ENCODE data around the gene ASB2. TPM values are rescaled to one million over a fixed set of nuclear protein-coding genes. Genes with fewer than 3 reads are reported as not detected.

Gene ASB2
- total and polyA plus RNA-seq, 2 of the 13 experiments (the other 11 are each of a cell fraction or from before 2014, with no cell fraction given), result 0.82 to 4.1 TPM

DNA sequence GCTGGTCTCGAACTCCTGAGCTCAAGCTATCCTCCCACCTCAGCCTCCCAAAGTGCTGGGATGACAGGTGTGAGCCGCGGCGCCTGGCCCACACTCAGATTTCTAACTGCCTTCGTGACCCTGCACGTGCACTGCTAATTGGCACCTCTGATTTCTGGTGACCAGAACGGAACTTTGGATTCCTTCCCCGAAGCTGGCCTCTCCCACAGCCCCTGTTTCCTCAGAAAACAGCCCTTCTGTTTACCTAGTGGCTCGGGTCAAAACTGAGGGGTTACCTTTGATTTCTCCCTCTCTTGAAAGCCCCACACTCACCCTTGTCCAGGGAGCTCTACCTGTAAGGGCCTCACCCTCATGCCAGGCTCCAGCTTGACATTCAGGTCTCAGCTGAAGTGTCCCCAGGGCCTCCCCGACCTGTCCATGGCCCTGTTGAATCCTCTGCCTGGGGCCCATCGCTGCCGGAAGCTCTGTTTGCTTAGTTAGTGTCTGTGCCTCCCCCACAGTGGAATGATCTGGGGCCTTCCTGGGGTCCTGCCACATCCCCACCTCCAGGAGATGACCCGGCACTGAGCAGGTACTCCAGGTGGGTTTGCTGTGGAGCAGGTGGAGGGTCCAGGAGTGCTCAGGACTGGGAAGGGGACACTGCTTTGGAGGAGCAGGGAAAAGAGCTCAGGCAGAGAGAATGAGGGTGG, 73.6 kb downstream of the ASB2 start (continued):
- TF ChIP-seq ZKSCAN5 (CRISPR knock-in tag; IDR thresholded peaks at IDR 0.05), result 0 out of 2 replicates have a peak, but pooled peaks have one; percentile 47
- no peak for TF ChIP-seq TBX3 (IDR thresholded peaks at IDR 0.05; ENCODE audit: borderline replicate concordance)
- TF ChIP-seq, protein P1, sequence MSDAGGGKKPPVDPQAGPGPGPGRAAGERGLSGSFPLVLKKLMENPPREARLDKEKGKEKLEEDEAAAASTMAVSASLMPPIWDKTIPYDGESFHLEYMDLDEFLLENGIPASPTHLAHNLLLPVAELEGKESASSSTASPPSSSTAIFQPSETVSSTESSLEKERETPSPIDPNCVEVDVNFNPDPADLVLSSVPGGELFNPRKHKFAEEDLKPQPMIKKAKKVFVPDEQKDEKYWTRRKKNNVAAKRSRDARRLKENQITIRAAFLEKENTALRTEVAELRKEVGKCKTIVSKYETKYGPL (CRISPR knock-in tag; IDR thresholded peaks at IDR 0.05), result no peak
- TF ChIP-seq, protein P2, sequence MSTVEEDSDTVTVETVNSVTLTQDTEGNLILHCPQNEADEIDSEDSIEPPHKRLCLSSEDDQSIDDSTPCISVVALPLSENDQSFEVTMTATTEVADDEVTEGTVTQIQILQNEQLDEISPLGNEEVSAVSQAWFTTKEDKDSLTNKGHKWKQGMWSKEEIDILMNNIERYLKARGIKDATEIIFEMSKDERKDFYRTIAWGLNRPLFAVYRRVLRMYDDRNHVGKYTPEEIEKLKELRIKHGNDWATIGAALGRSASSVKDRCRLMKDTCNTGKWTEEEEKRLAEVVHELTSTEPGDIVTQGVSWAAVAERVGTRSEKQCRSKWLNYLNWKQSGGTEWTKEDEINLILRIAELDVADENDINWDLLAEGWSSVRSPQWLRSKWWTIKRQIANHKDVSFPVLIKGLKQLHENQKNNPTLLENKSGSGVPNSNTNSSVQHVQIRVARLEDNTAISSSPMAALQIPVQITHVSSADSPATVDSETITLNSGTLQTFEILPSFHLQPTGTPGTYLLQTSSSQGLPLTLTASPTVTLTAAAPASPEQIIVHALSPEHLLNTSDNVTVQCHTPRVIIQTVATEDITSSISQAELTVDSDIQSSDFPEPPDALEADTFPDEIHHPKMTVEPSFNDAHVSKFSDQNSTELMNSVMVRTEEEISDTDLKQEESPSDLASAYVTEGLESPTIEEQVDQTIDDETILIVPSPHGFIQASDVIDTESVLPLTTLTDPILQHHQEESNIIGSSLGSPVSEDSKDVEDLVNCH (CRISPR knock-in tag; IDR thresholded peaks at IDR 0.05), result no peak
- no peak for TF ChIP-seq ZNF879 (CRISPR knock-in tag; IDR thresholded peaks at IDR 0.05)
- TF ChIP-seq, protein P3, sequence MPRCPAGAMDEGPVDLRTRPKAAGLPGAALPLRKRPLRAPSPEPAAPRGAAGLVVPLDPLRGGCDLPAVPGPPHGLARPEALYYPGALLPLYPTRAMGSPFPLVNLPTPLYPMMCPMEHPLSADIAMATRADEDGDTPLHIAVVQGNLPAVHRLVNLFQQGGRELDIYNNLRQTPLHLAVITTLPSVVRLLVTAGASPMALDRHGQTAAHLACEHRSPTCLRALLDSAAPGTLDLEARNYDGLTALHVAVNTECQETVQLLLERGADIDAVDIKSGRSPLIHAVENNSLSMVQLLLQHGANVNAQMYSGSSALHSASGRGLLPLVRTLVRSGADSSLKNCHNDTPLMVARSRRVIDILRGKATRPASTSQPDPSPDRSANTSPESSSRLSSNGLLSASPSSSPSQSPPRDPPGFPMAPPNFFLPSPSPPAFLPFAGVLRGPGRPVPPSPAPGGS (CRISPR knock-in tag; IDR thresholded peaks at IDR 0.05), result peak; percentile 78; the same call in 1 of the 2 replicates
- peak; percentile 40; the same call in 1 of the 2 replicates for TF ChIP-seq SAP130 (CRISPR knock-in tag; IDR thresholded peaks at IDR 0.05; ENCODE audit: low read depth)
- TF ChIP-seq, protein P4, sequence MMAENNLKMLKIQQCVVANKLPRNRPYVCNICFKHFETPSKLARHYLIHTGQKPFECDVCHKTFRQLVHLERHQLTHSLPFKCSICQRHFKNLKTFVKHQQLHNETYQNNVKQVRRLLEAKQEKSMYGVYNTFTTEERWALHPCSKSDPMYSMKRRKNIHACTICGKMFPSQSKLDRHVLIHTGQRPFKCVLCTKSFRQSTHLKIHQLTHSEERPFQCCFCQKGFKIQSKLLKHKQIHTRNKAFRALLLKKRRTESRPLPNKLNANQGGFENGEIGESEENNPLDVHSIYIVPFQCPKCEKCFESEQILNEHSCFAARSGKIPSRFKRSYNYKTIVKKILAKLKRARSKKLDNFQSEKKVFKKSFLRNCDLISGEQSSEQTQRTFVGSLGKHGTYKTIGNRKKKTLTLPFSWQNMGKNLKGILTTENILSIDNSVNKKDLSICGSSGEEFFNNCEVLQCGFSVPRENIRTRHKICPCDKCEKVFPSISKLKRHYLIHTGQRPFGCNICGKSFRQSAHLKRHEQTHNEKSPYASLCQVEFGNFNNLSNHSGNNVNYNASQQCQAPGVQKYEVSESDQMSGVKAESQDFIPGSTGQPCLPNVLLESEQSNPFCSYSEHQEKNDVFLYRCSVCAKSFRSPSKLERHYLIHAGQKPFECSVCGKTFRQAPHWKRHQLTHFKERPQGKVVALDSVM (CRISPR knock-in tag; IDR thresholded peaks at IDR 0.05), result peak; percentile 97
- TF ChIP-seq HMG20A (CRISPR knock-in tag; IDR thresholded peaks at IDR 0.05; ENCODE audit: borderline replicate concordance), result peak; percentile 71
- no peak for TF ChIP-seq ZNF570 (CRISPR knock-in tag; IDR thresholded peaks at IDR 0.05; ENCODE audit: borderline replicate concordance)
- TF ChIP-seq MTA1 (CRISPR knock-in tag; IDR thresholded peaks at IDR 0.05; ENCODE audit: borderline replicate concordance), result no peak; the same call in 1 of the 2 replicates
- peak; percentile 73; the same call in 1 of the 2 replicates for TF ChIP-seq SOX5 (CRISPR knock-in tag; IDR thresholded peaks at IDR 0.05; ENCODE audit: borderline replicate concordance)
- TF ChIP-seq ZNF3 (CRISPR knock-in tag; IDR thresholded peaks at IDR 0.05), result 0 out of 2 replicates have a peak, but pooled peaks have one; percentile 26
- no peak for TF ChIP-seq SP2 (CRISPR knock-in tag; IDR thresholded peaks at IDR 0.05)
- TF ChIP-seq TSC22D2 (CRISPR knock-in tag; IDR thresholded peaks at IDR 0.05; ENCODE audit: borderline replicate concordance), result 0 out of 2 replicates have a peak, but pooled peaks have one; percentile 7
- no peak for TF ChIP-seq RBM22 (optimal IDR thresholded peaks at IDR 0.05; ENCODE audit: low read length)
- TF ChIP-seq ZSCAN31 (CRISPR knock-in tag; IDR thresholded peaks at IDR 0.05; ENCODE audit: low read depth), result 0 out of 2 replicates have a peak, but pooled peaks have one; percentile 11
- TF ChIP-seq, protein P5, sequence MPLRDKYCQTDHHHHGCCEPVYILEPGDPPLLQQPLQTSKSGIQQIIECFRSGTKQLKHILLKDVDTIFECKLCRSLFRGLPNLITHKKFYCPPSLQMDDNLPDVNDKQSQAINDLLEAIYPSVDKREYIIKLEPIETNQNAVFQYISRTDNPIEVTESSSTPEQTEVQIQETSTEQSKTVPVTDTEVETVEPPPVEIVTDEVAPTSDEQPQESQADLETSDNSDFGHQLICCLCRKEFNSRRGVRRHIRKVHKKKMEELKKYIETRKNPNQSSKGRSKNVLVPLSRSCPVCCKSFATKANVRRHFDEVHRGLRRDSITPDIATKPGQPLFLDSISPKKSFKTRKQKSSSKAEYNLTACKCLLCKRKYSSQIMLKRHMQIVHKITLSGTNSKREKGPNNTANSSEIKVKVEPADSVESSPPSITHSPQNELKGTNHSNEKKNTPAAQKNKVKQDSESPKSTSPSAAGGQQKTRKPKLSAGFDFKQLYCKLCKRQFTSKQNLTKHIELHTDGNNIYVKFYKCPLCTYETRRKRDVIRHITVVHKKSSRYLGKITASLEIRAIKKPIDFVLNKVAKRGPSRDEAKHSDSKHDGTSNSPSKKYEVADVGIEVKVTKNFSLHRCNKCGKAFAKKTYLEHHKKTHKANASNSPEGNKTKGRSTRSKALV (CRISPR knock-in tag; IDR thresholded peaks at IDR 0.05), result no peak
- no peak for TF ChIP-seq ZNF20 (CRISPR knock-in tag; IDR thresholded peaks at IDR 0.05)
- TF ChIP-seq, protein P6, sequence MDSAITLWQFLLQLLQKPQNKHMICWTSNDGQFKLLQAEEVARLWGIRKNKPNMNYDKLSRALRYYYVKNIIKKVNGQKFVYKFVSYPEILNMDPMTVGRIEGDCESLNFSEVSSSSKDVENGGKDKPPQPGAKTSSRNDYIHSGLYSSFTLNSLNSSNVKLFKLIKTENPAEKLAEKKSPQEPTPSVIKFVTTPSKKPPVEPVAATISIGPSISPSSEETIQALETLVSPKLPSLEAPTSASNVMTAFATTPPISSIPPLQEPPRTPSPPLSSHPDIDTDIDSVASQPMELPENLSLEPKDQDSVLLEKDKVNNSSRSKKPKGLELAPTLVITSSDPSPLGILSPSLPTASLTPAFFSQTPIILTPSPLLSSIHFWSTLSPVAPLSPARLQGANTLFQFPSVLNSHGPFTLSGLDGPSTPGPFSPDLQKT (CRISPR knock-in tag; IDR thresholded peaks at IDR 0.05; ENCODE audit: borderline replicate concordance), result no peak
